Smooth muscle cell of trachea (primary cell): ENCODE measurements around the gene TOR3A. TPM values are rescaled to one million over a fixed set of nuclear protein-coding genes. Genes with fewer than 3 reads are reported as not detected.

ENCODE experiments used
- total RNA-seq: library from RNA; depleted of rRNA; stranded (reverse); fragments of >200 nt; gene quantifications from 2 replicates; pipeline ENCODE4 v1.2.1, GENCODE V29; 2014

The TOR3A gene, protein sequence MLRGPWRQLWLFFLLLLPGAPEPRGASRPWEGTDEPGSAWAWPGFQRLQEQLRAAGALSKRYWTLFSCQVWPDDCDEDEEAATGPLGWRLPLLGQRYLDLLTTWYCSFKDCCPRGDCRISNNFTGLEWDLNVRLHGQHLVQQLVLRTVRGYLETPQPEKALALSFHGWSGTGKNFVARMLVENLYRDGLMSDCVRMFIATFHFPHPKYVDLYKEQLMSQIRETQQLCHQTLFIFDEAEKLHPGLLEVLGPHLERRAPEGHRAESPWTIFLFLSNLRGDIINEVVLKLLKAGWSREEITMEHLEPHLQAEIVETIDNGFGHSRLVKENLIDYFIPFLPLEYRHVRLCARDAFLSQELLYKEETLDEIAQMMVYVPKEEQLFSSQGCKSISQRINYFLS
- 50.9 and 70.6 TPM in 2 replicates for total RNA-seq

GRCh38 chr1:179081687-179082332 is at the start of gene TOR3A:
Gene TOR3A (plus strand): TSS chr1:179082070. CDS start chr1:179082129, 59 bp downstream.

Other genes starting within 250 kb of the TOR3A start
- 1.8 and 8.1 TPM in 2 replicates for gene ANGPTL1, start 211.0 kb upstream of the TOR3A start, total RNA-seq
- 51.9 and 54.6 TPM in 2 replicates for gene FAM20B, start 56.2 kb upstream of the TOR3A start, total RNA-seq
- gene ABL2, start 147.6 kb downstream of the TOR3A start, total RNA-seq, result 37.7 and 45.8 TPM in 2 replicates
- 47.0 and 47.8 TPM in 2 replicates for gene SOAT1, start 211.7 kb downstream of the TOR3A start, total RNA-seq